HepG2 (cell line): ENCODE results near the gene FAM53B. TPM values are rescaled to one million over a fixed set of nuclear protein-coding genes. Genes with fewer than 3 reads are reported as not detected.

Source experiments
- ARID2 ChIP-seq: sonication (generic); formaldehyde crosslinking; IDR thresholded peaks from 2 replicates; pipeline ENCODE4 v1.8.1; 2022; ENCODE audit warnings: mild to moderate bottlenecking, missing genetic modification reagents, borderline replicate concordance
- BCL6 ChIP-seq: IDR thresholded peaks from 2 replicates; pipeline ENCODE4 v1.6.1; 2016; ENCODE audit warnings: missing genetic modification reagents, missing compliant biosample characterization
- CBX1 ChIP-seq: IDR thresholded peaks from one replicate; pipeline ENCODE4 v1.6.1; 2016; ENCODE audit warnings: antibody characterized with exemption, low read depth
- CREM ChIP-seq, 2 experiments: sonication (generic) in 1 of 2; formaldehyde crosslinking in 1 of 2; IDR thresholded peaks; 2 replicates each; pipeline versions ENCODE4 v1.4.0 to v1.6.1; 2016 to 2020; ENCODE audit warnings: antibody characterized with exemption in 1 of 2, mild to moderate bottlenecking in 1 of 2, missing genetic modification reagents in 1 of 2
- FLYWCH1 ChIP-seq: sonication (generic); formaldehyde crosslinking; IDR thresholded peaks from 2 replicates; pipeline ENCODE4 v1.8.1; 2023; ENCODE audit warnings: mild to moderate bottlenecking, missing genetic modification reagents
- JUND ChIP-seq: sonication (generic); formaldehyde crosslinking; IDR thresholded peaks from 2 replicates; pipeline ENCODE4 v1.8.0; 2022; ENCODE audit warnings: mild to moderate bottlenecking, missing genetic modification reagents
- MZF1 ChIP-seq: sonication (generic); formaldehyde crosslinking; IDR thresholded peaks from 2 replicates; pipeline ENCODE4 v1.8.1; 2023; ENCODE audit warnings: mild to moderate bottlenecking, missing genetic modification reagents, borderline replicate concordance
- RBFOX2 ChIP-seq: fragments of 200-400 bp; formaldehyde crosslinking; IDR thresholded peaks from 2 replicates; pipeline ENCODE4 v1.6.1; 2017; ENCODE audit warnings: low read depth, mild to moderate bottlenecking, low read length
- SRSF9 ChIP-seq: fragments of 200-400 bp; formaldehyde crosslinking; IDR thresholded peaks from 2 replicates; pipeline ENCODE4 v1.6.1; 2018; ENCODE audit warnings: borderline replicate concordance, mild to moderate bottlenecking, low read depth, low read length; ENCODE audit not compliant: insufficient read depth, poor library complexity, severe bottlenecking
- TRIM24 ChIP-seq: sonication (generic); formaldehyde crosslinking; IDR thresholded peaks from 2 replicates; pipeline ENCODE4 v1.8.0; 2022; ENCODE audit warnings: mild to moderate bottlenecking, missing genetic modification reagents
- ZFY ChIP-seq: sonication (generic); formaldehyde crosslinking; IDR thresholded peaks from 2 replicates; pipeline ENCODE4 v1.4.0; 2020; ENCODE audit warnings: missing genetic modification reagents
- ZFYVE20 ChIP-seq: sonication (generic); formaldehyde crosslinking; IDR thresholded peaks from 2 replicates; pipeline ENCODE4 v1.8.0; 2023; ENCODE audit warnings: low read depth, mild to moderate bottlenecking, moderate library complexity, missing genetic modification reagents, borderline replicate concordance
- ZNF513 ChIP-seq: sonication (generic); formaldehyde crosslinking; conservative IDR thresholded peaks from 2 replicates; pipeline ENCODE4 v1.5.0; 2020; ENCODE audit warnings: missing genetic modification reagents
- ZNF879 ChIP-seq: sonication (generic); formaldehyde crosslinking; IDR thresholded peaks from 2 replicates; pipeline ENCODE4 v1.8.1; 2023; ENCODE audit warnings: missing genetic modification reagents
- ZSCAN21 ChIP-seq: sonication (generic); formaldehyde crosslinking; IDR thresholded peaks from 2 replicates; pipeline ENCODE4 v1.8.0; 2022; ENCODE audit warnings: mild to moderate bottlenecking, missing genetic modification reagents, moderate library complexity, borderline replicate concordance
- polyA plus RNA-seq, 8 experiments: library from polyadenylated mRNA; depleted of rRNA in 3 of 8; stranded (reverse) in 7 of 8; unstranded in 1 of 8; fragments of >200 nt; fragmentation: Illumina TruSeq in 4 of 8; extraction: Trizol in 4 of 8; gene quantifications; 2 replicates each; pipeline versions ENCODE4 v1.2.1 to v1.2.3, GENCODE V29; 2011 to 2016; ENCODE audit warnings: low read depth in 4 of 8, missing spikeins in 1 of 8, mixed read lengths in 1 of 8; ENCODE audit not compliant: insufficient read depth in 1 of 8
- total RNA-seq, 5 experiments: library from RNA; depleted of rRNA; stranded (reverse); fragments of >200 nt; fragmentation: Illumina TruSeq; extraction: Trizol; gene quantifications; 2 replicates each; pipeline ENCODE4 v1.2.3, GENCODE V29; 2016; ENCODE audit warnings: low read depth in 1 of 5
- TF ChIP-seq, protein P1 (sequence below): sonication (generic); formaldehyde crosslinking; IDR thresholded peaks from 2 replicates; pipeline ENCODE4 v1.4.0; 2020; ENCODE audit warnings: missing genetic modification reagents
- TF ChIP-seq, protein P2 (sequence below): IDR thresholded peaks from 2 replicates; pipeline ENCODE4 v1.4.0; 2020; ENCODE audit warnings: mild to moderate bottlenecking, missing genetic modification reagents
- TF ChIP-seq, protein P3 (sequence below): sonication (generic); formaldehyde crosslinking; IDR thresholded peaks from 2 replicates; pipeline ENCODE4 v1.4.0; 2020; ENCODE audit warnings: missing genetic modification reagents

Gene FAM53B
- total and polyA plus RNA-seq, 2 of the 13 experiments (the other 11 are each of a cell fraction or from before 2014, with no cell fraction given), result 6.4 to 19.3 TPM

DNA sequence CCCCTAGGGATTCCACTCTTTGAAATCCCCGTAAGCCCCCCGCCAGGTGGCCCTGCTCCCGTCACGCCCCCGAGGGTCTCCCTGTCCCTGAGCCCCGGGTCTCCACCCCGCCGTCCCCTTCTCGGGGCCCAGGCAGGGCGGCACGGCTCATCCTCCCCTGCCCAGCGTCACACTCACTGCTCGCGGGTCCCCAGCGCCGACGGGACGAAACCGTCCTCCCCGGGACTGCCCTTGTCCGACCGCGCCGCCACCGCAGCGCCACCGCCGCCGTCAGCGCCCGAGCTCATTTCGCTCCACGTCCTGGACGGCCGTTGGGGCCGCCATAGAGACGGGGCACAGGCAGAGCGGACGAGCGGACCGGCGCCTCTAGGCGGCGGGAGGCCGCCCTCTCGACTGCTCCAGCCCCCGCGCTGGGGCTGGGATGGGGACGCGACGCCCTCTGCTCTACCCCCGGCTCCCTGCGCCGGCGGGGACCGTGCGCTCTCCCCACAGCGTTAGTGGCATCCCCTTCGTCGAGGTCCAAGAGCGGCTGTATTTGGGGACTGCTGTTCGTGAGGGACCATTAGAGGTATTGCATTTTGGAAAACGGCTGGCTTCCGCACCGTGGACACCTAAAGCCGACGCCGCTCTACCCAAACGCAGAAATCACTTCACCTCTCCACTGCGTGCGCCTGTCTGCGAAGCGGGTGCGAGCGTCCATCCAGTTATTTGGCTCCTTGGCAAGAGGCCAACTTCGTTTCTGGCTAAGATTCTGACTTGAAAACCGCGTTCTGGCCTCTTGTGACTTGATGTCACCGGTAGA is 47.6 kb upstream of the FAM53B start, which contains the start of gene EEF1AKMT2 (continued):
- TF ChIP-seq, protein P1, sequence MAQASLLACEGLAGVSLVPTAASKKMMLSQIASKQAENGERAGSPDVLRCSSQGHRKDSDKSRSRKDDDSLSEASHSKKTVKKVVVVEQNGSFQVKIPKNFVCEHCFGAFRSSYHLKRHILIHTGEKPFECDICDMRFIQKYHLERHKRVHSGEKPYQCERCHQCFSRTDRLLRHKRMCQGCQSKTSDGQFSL (CRISPR knock-in tag), result peak; percentile 51; the same call in 1 of the 2 replicates
- TF ChIP-seq MZF1 (CRISPR knock-in tag), result no peak; the same call in 1 of the 2 replicates
- no peak; the same call in 1 of the 2 replicates for TF ChIP-seq CREM (IDR thresholded peaks at IDR 0.05)
- no peak for TF ChIP-seq CREM (CRISPR knock-in tag; IDR thresholded peaks at IDR 0.05)
- peak; percentile 69; the same call in 1 of the 2 replicates for TF ChIP-seq ZNF879 (CRISPR knock-in tag)
- peak; percentile 83 for TF ChIP-seq CBX1
- no peak for TF ChIP-seq SRSF9
- TF ChIP-seq RBFOX2, result peak; percentile 98
- no peak for TF ChIP-seq TRIM24 (CRISPR knock-in tag)
- peak; percentile 94 for TF ChIP-seq ZFY (CRISPR knock-in tag)
- 0 out of 2 replicates have a peak, but pooled peaks have one; percentile 19 for TF ChIP-seq ZNF513 (CRISPR knock-in tag)
- no peak for TF ChIP-seq FLYWCH1 (CRISPR knock-in tag)
- TF ChIP-seq ZSCAN21 (CRISPR knock-in tag), result peak; percentile 87
- TF ChIP-seq, protein P2, sequence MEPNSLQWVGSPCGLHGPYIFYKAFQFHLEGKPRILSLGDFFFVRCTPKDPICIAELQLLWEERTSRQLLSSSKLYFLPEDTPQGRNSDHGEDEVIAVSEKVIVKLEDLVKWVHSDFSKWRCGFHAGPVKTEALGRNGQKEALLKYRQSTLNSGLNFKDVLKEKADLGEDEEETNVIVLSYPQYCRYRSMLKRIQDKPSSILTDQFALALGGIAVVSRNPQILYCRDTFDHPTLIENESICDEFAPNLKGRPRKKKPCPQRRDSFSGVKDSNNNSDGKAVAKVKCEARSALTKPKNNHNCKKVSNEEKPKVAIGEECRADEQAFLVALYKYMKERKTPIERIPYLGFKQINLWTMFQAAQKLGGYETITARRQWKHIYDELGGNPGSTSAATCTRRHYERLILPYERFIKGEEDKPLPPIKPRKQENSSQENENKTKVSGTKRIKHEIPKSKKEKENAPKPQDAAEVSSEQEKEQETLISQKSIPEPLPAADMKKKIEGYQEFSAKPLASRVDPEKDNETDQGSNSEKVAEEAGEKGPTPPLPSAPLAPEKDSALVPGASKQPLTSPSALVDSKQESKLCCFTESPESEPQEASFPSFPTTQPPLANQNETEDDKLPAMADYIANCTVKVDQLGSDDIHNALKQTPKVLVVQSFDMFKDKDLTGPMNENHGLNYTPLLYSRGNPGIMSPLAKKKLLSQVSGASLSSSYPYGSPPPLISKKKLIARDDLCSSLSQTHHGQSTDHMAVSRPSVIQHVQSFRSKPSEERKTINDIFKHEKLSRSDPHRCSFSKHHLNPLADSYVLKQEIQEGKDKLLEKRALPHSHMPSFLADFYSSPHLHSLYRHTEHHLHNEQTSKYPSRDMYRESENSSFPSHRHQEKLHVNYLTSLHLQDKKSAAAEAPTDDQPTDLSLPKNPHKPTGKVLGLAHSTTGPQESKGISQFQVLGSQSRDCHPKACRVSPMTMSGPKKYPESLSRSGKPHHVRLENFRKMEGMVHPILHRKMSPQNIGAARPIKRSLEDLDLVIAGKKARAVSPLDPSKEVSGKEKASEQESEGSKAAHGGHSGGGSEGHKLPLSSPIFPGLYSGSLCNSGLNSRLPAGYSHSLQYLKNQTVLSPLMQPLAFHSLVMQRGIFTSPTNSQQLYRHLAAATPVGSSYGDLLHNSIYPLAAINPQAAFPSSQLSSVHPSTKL (CRISPR knock-in tag), result peak; percentile 81
- TF ChIP-seq, protein P3, sequence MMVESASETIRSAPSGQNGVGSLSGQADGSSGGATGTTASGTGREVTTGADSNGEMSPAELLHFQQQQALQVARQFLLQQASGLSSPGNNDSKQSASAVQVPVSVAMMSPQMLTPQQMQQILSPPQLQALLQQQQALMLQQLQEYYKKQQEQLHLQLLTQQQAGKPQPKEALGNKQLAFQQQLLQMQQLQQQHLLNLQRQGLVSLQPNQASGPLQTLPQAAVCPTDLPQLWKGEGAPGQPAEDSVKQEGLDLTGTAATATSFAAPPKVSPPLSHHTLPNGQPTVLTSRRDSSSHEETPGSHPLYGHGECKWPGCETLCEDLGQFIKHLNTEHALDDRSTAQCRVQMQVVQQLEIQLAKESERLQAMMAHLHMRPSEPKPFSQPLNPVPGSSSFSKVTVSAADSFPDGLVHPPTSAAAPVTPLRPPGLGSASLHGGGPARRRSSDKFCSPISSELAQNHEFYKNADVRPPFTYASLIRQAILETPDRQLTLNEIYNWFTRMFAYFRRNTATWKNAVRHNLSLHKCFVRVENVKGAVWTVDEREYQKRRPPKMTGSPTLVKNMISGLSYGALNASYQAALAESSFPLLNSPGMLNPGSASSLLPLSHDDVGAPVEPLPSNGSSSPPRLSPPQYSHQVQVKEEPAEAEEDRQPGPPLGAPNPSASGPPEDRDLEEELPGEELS (CRISPR knock-in tag), result no peak
- TF ChIP-seq BCL6 (CRISPR knock-in tag), result peak; percentile 77; the same call in 1 of the 2 replicates
- TF ChIP-seq ZFYVE20 (CRISPR knock-in tag), result no peak; the same call in 1 of the 2 replicates
- no peak for TF ChIP-seq JUND
- 0 out of 2 replicates have a peak, but pooled peaks have one; percentile 52 for TF ChIP-seq ARID2 (CRISPR knock-in tag)
